HG02870 (cell line): ENCODE measurements around the gene HSD3B1.

ENCODE experiments used
- ATAC-seq: cut with Tn5 transposase; IDR thresholded peaks from one replicate; pipeline ENCODE4 v1.9.1; 2021; ENCODE audit warnings: mild to moderate bottlenecking, moderate library complexity; ENCODE audit not compliant: unreplicated experiment

The HSD3B1 gene

DNA sequence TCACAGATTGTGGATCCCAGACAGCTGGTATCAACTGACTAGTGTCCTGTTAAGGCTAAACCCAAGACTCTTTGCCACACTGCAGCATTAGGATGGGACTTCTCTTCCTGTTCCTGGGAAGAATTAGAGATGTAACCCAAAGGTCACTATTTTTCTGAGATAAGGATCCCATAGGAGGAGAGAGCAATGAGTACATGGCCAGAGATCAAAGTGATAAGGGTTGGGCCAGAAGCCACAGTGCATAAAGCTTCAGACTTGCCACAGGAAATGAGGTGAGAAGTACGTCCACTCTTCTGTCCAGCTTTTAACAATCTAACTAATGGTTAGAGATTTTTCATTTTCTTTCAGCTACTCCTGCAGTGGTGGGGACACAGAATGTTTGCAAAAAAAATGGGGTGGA is at the start of gene HSD3B1:
TSS of gene HSD3B1 (plus strand) at position 270 of the 400 bp plus-strand sequence. CDS start 267 bp downstream, outside the sequence.
- ATAC-seq: no peak

DNA sequence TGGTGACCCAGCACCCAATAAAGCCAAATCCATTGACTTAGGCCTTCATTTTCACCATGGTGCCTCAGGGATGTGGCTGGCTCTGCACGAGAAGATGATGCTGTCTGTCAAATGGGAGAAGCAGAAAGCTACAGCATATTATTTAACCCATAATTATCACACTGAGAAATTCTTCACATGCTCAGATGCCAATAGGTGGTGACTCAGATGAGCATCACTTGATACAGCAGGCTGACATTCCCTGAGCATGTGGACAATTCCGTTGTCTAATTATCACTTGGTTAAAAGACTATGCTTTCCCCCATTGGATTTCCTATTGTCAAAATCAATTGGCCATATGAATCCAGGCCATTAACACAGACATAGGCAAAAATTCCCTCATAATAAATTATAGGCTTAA is 44.0 kb upstream of the HSD3B1 start:
- ATAC-seq: no peak

DNA sequence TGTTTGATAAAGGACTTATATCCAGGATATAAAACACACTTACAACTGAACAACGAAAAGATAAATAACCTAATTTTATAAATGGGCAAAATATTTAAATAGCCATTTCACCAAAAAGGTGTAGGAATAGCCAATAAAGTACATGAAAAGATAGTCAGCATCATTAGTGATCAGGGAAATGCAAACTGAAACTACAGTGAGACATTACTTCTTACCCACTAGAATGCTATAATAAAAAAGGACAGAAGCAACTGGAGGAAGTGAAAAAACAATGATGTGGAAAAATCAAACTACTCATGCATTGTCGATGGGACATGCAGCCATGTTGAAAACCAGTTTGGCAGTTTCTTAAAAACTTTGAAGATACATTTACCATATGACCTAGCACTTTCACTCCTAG is 43.4 kb upstream of the HSD3B1 start:
- no peak for ATAC-seq

DNA sequence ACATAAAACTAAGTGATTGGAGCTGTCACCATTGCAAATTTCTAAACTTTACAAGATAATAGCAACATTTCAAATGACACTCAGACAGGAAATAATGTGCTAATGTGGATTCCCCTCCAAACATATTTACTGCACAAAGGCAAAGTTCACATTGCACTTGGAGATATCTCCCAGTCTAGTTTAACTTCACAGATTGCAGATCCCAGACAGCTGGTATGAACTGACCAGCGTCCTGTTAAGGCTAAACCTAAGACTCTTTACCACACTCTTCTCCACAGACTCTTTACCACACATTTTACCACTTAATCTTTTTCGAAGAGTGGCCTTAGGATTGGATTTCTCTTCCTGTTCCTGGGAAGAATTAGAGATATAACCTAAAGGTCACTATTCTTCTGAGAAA is 40.6 kb upstream of the HSD3B1 start:
- ATAC-seq: no peak

DNA sequence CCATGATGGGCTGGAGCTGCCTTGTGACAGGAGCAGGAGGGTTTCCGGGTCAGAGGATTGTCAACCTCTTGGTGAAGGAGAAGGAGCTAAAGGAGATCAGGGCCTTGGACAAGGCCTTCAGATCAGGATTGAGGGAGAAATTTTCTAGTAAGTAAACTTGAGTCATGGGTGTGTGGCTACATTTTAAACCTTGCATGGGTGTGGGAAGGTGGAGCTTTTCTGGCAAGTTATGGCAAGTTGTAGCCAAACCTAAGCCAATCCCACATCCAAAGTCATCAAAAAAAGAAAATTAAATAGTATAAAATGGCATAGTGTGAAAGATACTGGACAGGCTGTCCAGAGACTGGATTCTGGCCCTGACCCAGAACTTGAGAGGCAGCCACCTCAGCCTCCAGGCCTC is 39.8 kb upstream of the HSD3B1 start:
- no peak for ATAC-seq

DNA sequence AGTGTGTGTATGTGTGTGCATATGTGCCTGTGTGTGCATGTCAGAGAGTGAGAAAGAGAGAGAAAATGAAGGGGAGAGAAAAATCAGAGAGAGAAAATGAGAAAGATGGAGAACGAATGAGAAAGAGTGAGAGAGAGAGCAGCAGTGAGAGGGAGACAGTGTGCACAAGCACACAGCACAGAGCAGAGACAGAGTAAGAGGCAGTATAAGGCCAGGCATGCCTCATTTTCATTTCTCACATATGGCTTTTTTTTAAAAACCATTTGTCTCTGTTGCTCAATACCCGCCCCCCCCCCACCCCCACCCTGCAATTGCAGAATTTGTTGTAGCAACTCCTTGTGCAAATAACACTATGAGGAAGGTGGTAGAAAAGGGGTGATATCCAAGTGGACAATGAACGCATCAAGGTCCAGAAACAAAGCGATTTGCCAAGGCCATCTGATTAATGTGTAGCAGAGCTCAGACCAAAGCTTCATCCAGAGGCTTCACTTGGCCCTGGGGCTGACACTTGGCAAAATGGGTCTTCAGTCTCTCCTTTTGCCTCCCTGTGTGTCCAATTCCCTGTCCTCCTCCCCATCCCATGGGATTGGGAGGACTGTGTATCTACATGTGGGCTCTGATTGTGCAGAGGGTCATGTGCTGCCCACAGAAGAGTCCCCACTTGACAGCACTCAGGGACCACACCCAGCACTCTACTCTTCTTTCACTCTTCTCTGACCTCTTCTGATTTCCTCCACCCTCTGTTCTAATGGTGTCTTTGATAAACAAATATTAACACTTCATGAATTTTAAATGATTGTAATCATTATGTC is 38.9 kb upstream of the HSD3B1 start:
- ATAC-seq: no peak

- no peak for ATAC-seq
These were observed 37.3 kb upstream of the HSD3B1 start for GRCh38 chr1:119469741-119470140.

DNA sequence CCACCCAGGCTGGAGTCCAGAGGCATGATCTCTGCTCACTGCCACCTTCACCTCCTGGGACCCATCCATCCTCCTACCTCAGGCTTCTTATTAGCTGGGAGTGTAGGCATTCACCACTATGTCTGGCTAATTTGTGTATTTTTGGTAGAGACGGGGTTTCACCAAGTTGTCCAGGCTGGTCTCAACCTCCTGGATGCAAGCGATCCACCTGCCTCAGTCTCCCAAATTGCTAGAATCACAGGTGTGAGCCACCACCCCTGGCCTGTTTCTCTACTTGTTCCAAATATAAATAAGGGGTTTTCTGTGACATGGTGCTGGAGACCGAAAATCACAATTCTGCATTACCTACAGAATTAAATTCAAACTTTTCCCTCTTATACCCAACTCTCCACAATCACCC is 36.6 kb upstream of the HSD3B1 start:
- ATAC-seq: no peak

- no peak for ATAC-seq
These were observed 36.1 kb upstream of the HSD3B1 start for GRCh38 chr1:119470958-119471357.

- no peak for ATAC-seq
These were observed 35.4 kb upstream of the HSD3B1 start for GRCh38 chr1:119471566-119471965.

- no peak for ATAC-seq
These were observed 34.8 kb upstream of the HSD3B1 start for GRCh38 chr1:119472080-119472818.

DNA sequence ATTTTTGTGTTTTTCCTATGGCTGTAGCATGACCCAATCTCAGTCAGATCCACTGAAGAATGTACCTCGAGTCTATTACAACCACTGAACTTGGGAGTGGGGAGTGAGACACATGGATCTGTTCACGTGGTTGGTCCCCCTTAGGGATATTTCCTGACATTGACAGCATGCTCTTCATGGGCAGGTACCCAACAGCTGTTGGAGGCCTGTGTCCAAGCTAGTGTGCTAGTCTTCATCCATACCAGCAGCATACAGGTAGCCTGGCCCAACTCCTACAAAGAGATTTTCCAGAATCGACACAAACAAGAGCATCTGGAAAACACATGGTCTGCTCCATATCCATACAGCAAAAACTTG is 34.2 kb upstream of the HSD3B1 start:
- no peak for ATAC-seq

GRCh38 chr1:119475866-119476439 is 31.1 kb upstream of the HSD3B1 start:
- no peak for ATAC-seq

GRCh38 chr1:119477710-119478109 is 29.3 kb upstream of the HSD3B1 start:
- ATAC-seq: no peak

DNA sequence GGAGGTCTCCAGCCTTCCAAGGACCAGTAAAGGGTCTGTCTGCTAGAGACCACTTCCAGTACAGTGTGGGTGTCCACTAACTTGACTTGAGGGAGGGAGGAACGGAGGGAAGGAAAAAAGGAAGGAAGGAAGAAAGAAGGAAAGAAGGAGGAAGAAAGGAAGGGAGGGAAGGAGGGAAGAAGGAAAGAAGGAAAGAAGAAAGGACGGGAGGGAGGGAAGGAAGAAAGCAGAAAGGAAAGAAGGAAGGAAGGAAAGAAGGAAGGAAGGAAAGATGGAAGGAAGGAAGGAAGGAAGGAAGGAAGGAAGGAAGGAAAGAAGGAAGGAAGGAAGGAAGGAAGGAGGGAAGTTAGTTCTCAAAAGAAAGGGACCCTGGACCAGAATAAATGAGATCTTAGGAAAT is 26.8 kb upstream of the HSD3B1 start:
- ATAC-seq: no peak

GRCh38 chr1:119481951-119482350 is 25.1 kb upstream of the HSD3B1 start:
- ATAC-seq: no peak

DNA sequence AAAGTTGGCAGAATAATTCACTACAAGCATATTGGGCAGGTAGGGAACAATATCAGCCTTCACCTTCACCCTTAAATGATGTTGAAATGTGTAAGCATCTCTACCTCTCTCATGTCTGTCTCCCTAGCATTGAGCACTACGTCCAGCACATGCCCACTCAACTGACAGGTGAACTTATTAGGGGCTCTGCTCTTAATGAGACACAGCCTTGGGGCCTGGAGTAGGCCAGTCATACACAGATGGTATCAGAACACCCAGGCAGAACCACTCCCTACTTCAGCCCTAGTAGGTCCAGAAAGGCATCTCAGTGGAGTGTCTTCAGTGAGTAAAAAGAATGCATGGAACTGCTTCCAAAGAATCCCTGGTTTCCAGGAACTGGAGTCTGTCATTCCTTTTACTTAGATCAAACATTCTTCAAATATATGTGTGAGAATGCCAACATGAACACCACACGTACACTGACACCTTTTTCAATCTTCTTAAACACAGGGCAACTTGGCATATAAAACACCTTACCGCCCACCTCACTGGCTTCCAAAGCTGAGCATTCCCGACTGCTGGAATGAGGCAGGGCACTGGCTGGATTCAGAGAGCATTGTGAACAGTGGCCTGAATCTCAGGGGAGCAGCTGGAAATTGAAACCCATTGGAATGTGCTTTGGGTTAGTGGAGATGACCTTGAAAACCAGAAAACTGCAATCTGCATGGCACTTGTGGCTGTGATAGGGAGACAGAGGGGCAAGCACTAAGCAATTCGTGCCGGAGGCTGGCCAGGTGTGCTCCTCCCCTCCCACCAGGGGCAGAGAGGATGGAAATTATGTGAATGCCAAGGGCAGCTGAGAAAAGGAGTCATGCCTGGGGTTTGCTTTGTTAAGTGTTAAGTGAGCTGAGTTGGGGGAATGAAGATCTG is 24.2 kb upstream of the HSD3B1 start:
- no peak for ATAC-seq

DNA sequence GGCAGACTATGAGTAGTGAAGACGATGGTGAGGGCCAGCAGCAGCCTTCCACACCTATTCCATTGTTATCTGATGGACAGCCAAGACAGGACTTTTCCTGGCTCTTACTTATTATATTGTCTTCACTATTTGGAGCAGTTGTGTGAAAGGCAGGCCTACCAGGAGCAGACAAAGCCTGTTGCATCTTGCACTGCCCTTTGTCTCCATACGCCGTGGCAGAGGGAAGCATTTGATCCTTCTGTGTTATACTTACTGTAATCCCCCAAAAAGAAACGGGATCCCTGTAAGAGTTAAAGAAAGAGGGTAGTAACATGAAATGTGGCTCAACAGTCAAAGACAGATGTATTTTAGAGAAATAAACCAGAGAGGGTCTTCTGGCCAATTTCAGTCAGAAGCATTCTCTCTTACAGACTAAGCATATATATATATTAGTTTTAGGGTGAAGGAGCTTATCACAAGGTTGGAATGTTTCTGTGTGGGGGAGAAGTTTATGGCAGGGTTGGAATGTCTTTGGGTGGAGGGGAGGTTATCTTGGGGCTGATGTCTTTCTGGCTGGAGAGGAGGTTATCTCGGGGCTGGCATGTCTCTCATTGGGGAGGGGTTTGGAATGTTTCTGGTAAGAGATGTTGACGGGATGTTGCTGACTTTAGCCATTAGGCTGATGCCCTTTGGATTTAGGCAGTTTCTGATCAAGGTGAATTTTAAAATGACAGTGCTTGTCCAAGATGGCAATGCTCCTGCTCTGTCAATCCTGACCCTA is 23.4 kb upstream of the HSD3B1 start:
- ATAC-seq: no peak

DNA sequence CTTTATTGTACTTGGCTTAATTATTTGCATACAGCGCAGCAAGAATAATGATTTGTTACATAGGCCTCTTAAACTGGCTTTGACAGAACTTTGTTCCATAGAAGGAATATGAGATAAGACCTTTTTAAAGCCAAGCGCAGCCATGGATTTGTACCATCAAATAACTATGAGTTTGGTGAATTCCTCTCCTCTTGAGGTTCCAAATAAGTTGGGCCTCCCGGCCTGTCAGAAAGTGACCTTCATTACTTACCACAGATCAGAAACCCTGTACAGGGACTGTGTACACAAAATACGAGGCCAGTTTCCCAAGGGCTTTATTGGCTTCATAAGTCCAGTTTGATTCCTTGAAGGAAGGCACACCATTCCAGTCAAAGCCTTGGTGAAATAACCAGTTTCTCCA is 21.8 kb upstream of the HSD3B1 start:
- no peak for ATAC-seq

DNA sequence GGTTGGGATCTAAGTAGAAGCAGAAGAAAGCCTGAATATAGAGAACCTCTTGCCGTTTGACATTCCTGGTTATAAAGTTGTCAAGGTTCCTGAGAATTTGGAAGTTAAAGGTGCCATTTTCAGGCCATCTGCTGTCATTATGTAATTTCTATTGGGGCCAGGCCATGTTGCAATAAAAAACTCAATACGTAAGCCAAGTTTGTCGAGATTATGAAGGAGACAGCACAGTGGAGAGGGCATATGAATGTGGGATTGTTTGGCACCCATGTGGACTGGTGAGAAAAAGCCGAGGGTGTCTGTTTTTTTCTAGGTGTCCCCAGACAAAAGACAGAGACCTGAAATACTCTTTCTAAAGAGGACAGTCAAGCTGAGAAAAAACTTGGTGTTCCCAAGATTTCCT is 18.8 kb upstream of the HSD3B1 start:
- no peak for ATAC-seq
